ENCODE results near the gene FGF7. TPM values are rescaled to one million over a fixed set of nuclear protein-coding genes. Genes with fewer than 3 reads are reported as not detected.
"Not testable (repeated sequence)": the region's sequence is repeated elsewhere in the genome, so short reads cannot be mapped to it uniquely, and the experiment has no call there.

FGF7 gene
- total and polyA plus RNA-seq, 10 of the 15 experiments (the other 5 are each of a cell fraction or from before 2014, with no cell fraction given), result 0.08 TPM; not detected in 9

GRCh38 chr15:49387471-49387870 lies 35.6 kb upstream of the FGF7 start:
- ATAC-seq, result peak; percentile 58; the same call in 2 of the 3 replicates
- in situ Hi-C loops (cut with MboI) (no loop called here), intact Hi-C loops (cut with micrococcal nuclease; ENCODE audit: unreplicated experiment) (no loop called here)

GRCh38 chr15:49402515-49403296 lies 20.3 kb upstream of the FGF7 start:
- in situ Hi-C loops (cut with MboI); H3K79me2 ChIP-seq (ENCODE audit: control insufficient read depth, insufficient read depth, low read length); H2AFZ ChIP-seq (ENCODE audit: control insufficient read depth, low read depth, low read length); H3K4me2 ChIP-seq (ENCODE audit: control insufficient read depth, insufficient read depth); FAIRE-seq; H3K27me3 ChIP-seq (replicated peaks in 1 of 2; ENCODE audit: control insufficient read depth in 2 of 2, insufficient read depth in 2 of 2, low read length in 1 of 2); H3K4me1 ChIP-seq (ENCODE audit: control insufficient read depth, insufficient read depth, low read length); DNase-seq (ENCODE audit: low read depth, low spot score); H3K4me3 ChIP-seq; H3K9ac ChIP-seq (ENCODE audit: control insufficient read depth, insufficient read depth, low read length); H3K27ac ChIP-seq (ENCODE audit: control insufficient read depth, insufficient read depth); POLR2A ChIA-PET; ATAC-seq; H3K9me3 ChIP-seq (replicated peaks; ENCODE audit: control insufficient read depth, insufficient read depth, low read length); BruUV-seq (replicated peaks); H3K36me3 ChIP-seq (ENCODE audit: control insufficient read depth in 2 of 2, insufficient read depth in 2 of 2, low read length in 1 of 2); intact Hi-C loops (cut with micrococcal nuclease; ENCODE audit: unreplicated experiment); H4K20me1 ChIP-seq (ENCODE audit: control insufficient read depth, insufficient read depth): not testable (repeated sequence)
- ChIA-PET SMC1A (ENCODE audit: uncharacterized antibody, unreplicated experiment) (interaction anchor here (1.2 to 2.2 kb wide), 3 partner anchors 9 to 167 kb away, joined by 3 to 5 read pairs (median 4); no protein-coding TSS in a partner anchor), CTCF (interaction anchor here (0.7 kb wide), 1 partner anchor 20 kb away, joined by 3 read pairs; the partner anchor contains the start of gene FGF7), RAD21 (ENCODE audit: unreplicated experiment) (interaction anchor here (0.8 kb wide), 1 partner anchor 541 kb away, joined by 3 read pairs; no protein-coding TSS in a partner anchor)
- WGBS (ENCODE audit: insufficient coverage, insufficient replicate concordance, low lambda C conversion rate, missing lambda C conversion rate), result 11% methylated on average over 5 of the region's 5 CpGs

More at GRCh38 chr15:49387471-49387870, 35.6 kb upstream of the FGF7 start:
- DNase-seq (ENCODE audit: low read depth, low spot score) (no peak), FAIRE-seq (no peak)
- Histone ChIP-seq H3K79me2 (ENCODE audit: control insufficient read depth, insufficient read depth, low read length) (no peaks in the 10 kb centered on the region), H3K36me3 (ENCODE audit: control insufficient read depth in 2 of 2, insufficient read depth in 2 of 2, low read length in 1 of 2) (no peaks in the 10 kb centered on the region), H3K27ac (ENCODE audit: control insufficient read depth, insufficient read depth) (no peak overlapping the region), H3K9ac (ENCODE audit: control insufficient read depth, insufficient read depth, low read length) (no peak overlapping the region), H3K4me3 (no peak overlapping the region), H3K27me3 (replicated peaks in 1 of 2; ENCODE audit: control insufficient read depth in 2 of 2, insufficient read depth in 2 of 2, low read length in 1 of 2) (no peaks in the 10 kb centered on the region), H3K9me3 (replicated peaks; ENCODE audit: control insufficient read depth, insufficient read depth, low read length) (no peaks in the 10 kb centered on the region), H2AFZ (ENCODE audit: control insufficient read depth, low read depth, low read length) (no peak overlapping the region), H4K20me1 (ENCODE audit: control insufficient read depth, insufficient read depth) (no peaks in the 10 kb centered on the region), H3K4me1 (ENCODE audit: control insufficient read depth, insufficient read depth, low read length) (no peaks in the 10 kb centered on the region), H3K4me2 (ENCODE audit: control insufficient read depth, insufficient read depth) (no peak overlapping the region)
- TF ChIP-seq SPI1 (IDR thresholded peaks at IDR 0.05; ENCODE audit: borderline replicate concordance, insufficient read depth, low read depth, low read length), result peak; percentile 76
- TF ChIP-seq SMAD1 (IDR thresholded peaks at IDR 0.05; ENCODE audit: low read depth, partially characterized antibody), result no peak
- TF ChIP-seq STAT3 (IDR thresholded peaks at IDR 0.05; ENCODE audit: low read depth, low read length), result no peak
- no TSS peak for BruUV-seq (replicated peaks)
- CTCF ChIA-PET, result no interaction called here
- RAD21 ChIA-PET (ENCODE audit: unreplicated experiment), result no interaction called here
- 0% methylated on average over 2 of the region's 2 CpGs for WGBS (ENCODE audit: insufficient coverage, insufficient replicate concordance, low lambda C conversion rate, missing lambda C conversion rate)
- SMC1A ChIA-PET (ENCODE audit: uncharacterized antibody, unreplicated experiment), result interaction anchor here (0.9 kb wide), 1 partner anchor 22 kb away, joined by 4 read pairs; no protein-coding TSS in a partner anchor
- POLR2A ChIA-PET, result no interaction called here
